ENCODE results near the gene CPEB1. TPM values are rescaled to one million over a fixed set of nuclear protein-coding genes. Genes with fewer than 3 reads are reported as not detected.

The CPEB1 gene
- total and polyA plus RNA-seq, 9 donors, result 5.4 to 28.9 (median 10.5) TPM

GRCh38 chr15:82545002-82545401, 102.2 kb downstream of the CPEB1 start:
- Histone ChIP-seq H3K4me3 (no peak overlapping the region), H3K27ac (no peak overlapping the region), H3K36me3 (no peaks in the 10 kb centered on the region), H3K4me1 (ENCODE audit: insufficient read depth) (peaks cover 3% of the 10 kb centered on the region), H3K27me3 (no peaks in the 10 kb centered on the region), H3K9me3 (no peaks in the 10 kb centered on the region)
- DNase-seq, result no peak
- no peak for TF ChIP-seq POLR2A (IDR thresholded peaks at IDR 0.05)
- TF ChIP-seq EP300 (IDR thresholded peaks at IDR 0.05), result no peak
- TF ChIP-seq CTCF (IDR thresholded peaks at IDR 0.05), result no peak
- intact Hi-C loops (cut with DNase I), result loop anchor here in 2 of 4 donors (10.0 kb wide), 2 partner anchors 100 to 440 kb away; partner anchors contain the start of genes CPEB1 (in 1 of the 2) and RAMAC (in 1 of the 2)
- 68 to 80% (median 73%) methylated on average over 3 of the region's 3 CpGs for WGBS, 3 donors

- H3K4me1 ChIP-seq (ENCODE audit: insufficient read depth), result peaks cover 3% of the 10 kb centered on the region
- H3K36me3 ChIP-seq, result no peaks in the 10 kb centered on the region
- WGBS, 3 donors, result 79 to 87% (median 82%) methylated on average over 9 of the region's 9 CpGs
- H3K4me3 ChIP-seq, result no peak overlapping the region
- H3K27ac ChIP-seq, result no peak overlapping the region
- intact Hi-C loops (cut with DNase I), result loop anchor here in 2 of 4 donors (10.0 kb wide), 2 partner anchors 100 to 440 kb away; partner anchors contain the start of genes CPEB1 (in 1 of the 2) and RAMAC (in 1 of the 2)
- TF ChIP-seq EP300 (IDR thresholded peaks at IDR 0.05), result no peak
- H3K9me3 ChIP-seq, result no peaks in the 10 kb centered on the region
- no peak for DNase-seq
- H3K27me3 ChIP-seq, result no peaks in the 10 kb centered on the region
Measured at GRCh38 chr15:82544431-82544830, 102.7 kb downstream of the CPEB1 start.

- intact Hi-C loops (cut with DNase I), result loop anchor here in 2 of 4 donors (10.0 kb wide), 2 partner anchors 102 to 442 kb away; partner anchors contain the start of genes CPEB1 (in 1 of the 2) and RAMAC (in 1 of the 2)
Measured at GRCh38 chr15:82543160-82543559, 104.0 kb downstream of the CPEB1 start.

GRCh38 chr15:82540984-82541431, 106.2 kb downstream of the CPEB1 start:
- peak; percentile 30 to 64 (median 53) for DNase-seq
- no peaks in the 10 kb centered on the region for H3K36me3 ChIP-seq
- no peaks in the 10 kb centered on the region for H3K27me3 ChIP-seq
- no peaks in the 10 kb centered on the region for H3K9me3 ChIP-seq
- TF ChIP-seq CTCF (IDR thresholded peaks at IDR 0.05), result no peak
- TF ChIP-seq POLR2A (IDR thresholded peaks at IDR 0.05), result no peak
- peak; percentile 27 for TF ChIP-seq EP300 (IDR thresholded peaks at IDR 0.05)
- WGBS, 3 donors, result 19 to 24% (median 22%) methylated on average over 11 of the region's 11 CpGs
- intact Hi-C loops (cut with DNase I), result loop anchor here in 2 of 4 donors (10.0 kb wide), 2 partner anchors 104 to 444 kb away; partner anchors contain the start of genes CPEB1 (in 1 of the 2) and RAMAC (in 1 of the 2)
- peaks cover 3% of the 10 kb centered on the region for H3K4me1 ChIP-seq (ENCODE audit: insufficient read depth)
- peak overlapping the region; percentile 90 for H3K4me3 ChIP-seq
- peak overlapping the region; percentile 91 to 92 for H3K27ac ChIP-seq

More at GRCh38 chr15:82543160-82543559, 104.0 kb downstream of the CPEB1 start:
- WGBS, 3 donors, result 5 to 14% (median 7%) methylated on average over 2 of the region's 2 CpGs
- Histone ChIP-seq H3K4me3 (no peak overlapping the region), H3K36me3 (no peaks in the 10 kb centered on the region), H3K4me1 (ENCODE audit: insufficient read depth) (peaks cover 3% of the 10 kb centered on the region), H3K9me3 (no peaks in the 10 kb centered on the region), H3K27ac (peak overlapping the region in 1 of 2 donors; percentile 28), H3K27me3 (no peaks in the 10 kb centered on the region)
- TF ChIP-seq EP300 (IDR thresholded peaks at IDR 0.05), result no peak
- no peak for TF ChIP-seq POLR2A (IDR thresholded peaks at IDR 0.05)
- no peak for TF ChIP-seq CTCF (IDR thresholded peaks at IDR 0.05)
- peak in 4 of 5 donors; percentile 31 to 47 (median 40) for DNase-seq

All from ovary (tissue), 9 donors.